ENCODE measurements around the gene ZNF23. TPM values are rescaled to one million over a fixed set of nuclear protein-coding genes. Genes with fewer than 3 reads are reported as not detected.

Gene ZNF23
- total and polyA plus RNA-seq, 3 donors from 2014 or later, result 10.9 to 16.3 (median 14.5) TPM

DNA sequence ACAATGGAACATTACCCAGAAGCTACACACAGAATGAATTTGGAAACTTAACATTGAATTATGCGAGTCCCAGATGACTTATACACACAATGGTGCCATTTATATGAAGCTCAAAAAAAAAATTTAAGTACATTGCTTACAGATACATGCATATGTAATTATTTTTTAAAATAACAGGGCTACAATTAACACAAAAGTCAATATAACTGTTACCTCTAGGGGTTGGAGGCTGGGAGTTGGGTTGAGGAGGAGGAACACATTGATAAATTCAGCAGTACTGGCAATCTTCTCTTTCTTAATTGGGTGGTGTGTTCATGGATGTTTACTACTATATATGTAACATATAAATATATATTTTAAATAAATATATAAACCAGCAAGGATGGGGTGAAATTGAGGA, 1.1 kb downstream of the ZNF23 start:
- no peak overlapping the region for H3K27ac ChIP-seq
- 66 to 76% methylated on average over 1 of the region's 1 CpG for WGBS, 2 donors

DNA sequence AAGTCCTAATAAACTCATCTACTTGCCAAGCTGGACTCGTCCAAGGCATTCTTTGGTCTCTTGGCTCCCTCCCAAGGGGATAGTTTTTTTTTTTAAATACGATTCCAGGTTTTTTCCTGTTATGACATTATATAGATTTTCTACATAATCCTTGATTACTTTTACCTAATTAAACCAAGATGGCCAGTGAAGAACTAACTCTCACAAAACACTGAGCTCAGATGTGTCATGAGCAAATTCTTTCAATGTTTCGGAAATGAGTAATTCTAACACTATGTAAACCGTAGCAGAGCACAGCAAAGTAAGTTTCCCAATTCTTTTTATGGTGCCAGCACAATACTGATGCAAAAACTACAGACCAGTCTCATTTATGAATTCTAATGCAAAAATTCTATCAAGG, 1.8 kb downstream of the ZNF23 start:
- no peaks in the 10 kb centered on the region for H3K36me3 ChIP-seq (ENCODE audit: low read depth, missing control alignments)
- intact Hi-C loops (cut with DNase I; ENCODE audit: low total_unique reads), result no loop called here
- no peak overlapping the region for H3K4me3 ChIP-seq
- no peaks in the 10 kb centered on the region for H3K9me3 ChIP-seq
- WGBS, 2 donors, result 67 to 78% methylated on average over 4 of the region's 4 CpGs
- TF ChIP-seq, protein P1, sequence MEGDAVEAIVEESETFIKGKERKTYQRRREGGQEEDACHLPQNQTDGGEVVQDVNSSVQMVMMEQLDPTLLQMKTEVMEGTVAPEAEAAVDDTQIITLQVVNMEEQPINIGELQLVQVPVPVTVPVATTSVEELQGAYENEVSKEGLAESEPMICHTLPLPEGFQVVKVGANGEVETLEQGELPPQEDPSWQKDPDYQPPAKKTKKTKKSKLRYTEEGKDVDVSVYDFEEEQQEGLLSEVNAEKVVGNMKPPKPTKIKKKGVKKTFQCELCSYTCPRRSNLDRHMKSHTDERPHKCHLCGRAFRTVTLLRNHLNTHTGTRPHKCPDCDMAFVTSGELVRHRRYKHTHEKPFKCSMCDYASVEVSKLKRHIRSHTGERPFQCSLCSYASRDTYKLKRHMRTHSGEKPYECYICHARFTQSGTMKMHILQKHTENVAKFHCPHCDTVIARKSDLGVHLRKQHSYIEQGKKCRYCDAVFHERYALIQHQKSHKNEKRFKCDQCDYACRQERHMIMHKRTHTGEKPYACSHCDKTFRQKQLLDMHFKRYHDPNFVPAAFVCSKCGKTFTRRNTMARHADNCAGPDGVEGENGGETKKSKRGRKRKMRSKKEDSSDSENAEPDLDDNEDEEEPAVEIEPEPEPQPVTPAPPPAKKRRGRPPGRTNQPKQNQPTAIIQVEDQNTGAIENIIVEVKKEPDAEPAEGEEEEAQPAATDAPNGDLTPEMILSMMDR (IDR thresholded peaks at IDR 0.05), result no peak
- TF ChIP-seq POLR2A (IDR thresholded peaks at IDR 0.05), result no peak
- H3K27me3 ChIP-seq, result no peaks in the 10 kb centered on the region
- no peak for DNase-seq
- no peak overlapping the region for H3K27ac ChIP-seq
- H3K4me1 ChIP-seq, result peaks cover 7% of the 10 kb centered on the region

More for the DNA sequence above, 1.1 kb downstream of the ZNF23 start:
- Histone ChIP-seq H3K27me3 (no peaks in the 10 kb centered on the region), H3K4me1 (peaks cover 7% of the 10 kb centered on the region), H3K9me3 (no peaks in the 10 kb centered on the region), H3K4me3 (no peak overlapping the region), H3K36me3 (ENCODE audit: low read depth, missing control alignments) (no peaks in the 10 kb centered on the region)
- no peak for TF ChIP-seq POLR2A (IDR thresholded peaks at IDR 0.05)
- TF ChIP-seq, protein P1 (IDR thresholded peaks at IDR 0.05), result no peak
- no peak for DNase-seq
- intact Hi-C loops (cut with DNase I; ENCODE audit: low total_unique reads), result no loop called here

DNA sequence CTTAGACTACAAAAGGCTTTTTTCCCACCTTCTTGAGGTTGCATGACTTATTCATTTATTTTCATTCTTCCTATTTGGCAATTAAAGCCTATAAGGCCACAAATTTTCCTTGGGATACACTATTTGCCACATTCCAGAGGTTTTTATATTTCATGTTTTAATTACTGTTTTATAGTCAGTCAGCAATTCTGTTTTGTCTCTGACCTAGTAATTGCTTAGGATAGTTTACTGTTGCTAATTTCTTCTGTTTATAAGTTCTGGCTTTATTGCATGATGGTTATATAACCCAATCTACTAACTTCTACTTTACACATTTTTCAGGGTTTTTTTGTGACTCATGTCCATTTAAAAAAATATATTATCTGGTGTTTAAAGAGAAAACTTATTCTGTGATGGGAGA, 2.5 kb downstream of the ZNF23 start:
- peaks cover 7% of the 10 kb centered on the region for H3K4me1 ChIP-seq
- H3K4me3 ChIP-seq, result no peak overlapping the region
- H3K27me3 ChIP-seq, result no peaks in the 10 kb centered on the region
- H3K9me3 ChIP-seq, result no peaks in the 10 kb centered on the region
- no peak for TF ChIP-seq POLR2A (IDR thresholded peaks at IDR 0.05)
- intact Hi-C loops (cut with DNase I; ENCODE audit: low total_unique reads), result no loop called here
- no peak for DNase-seq
- H3K36me3 ChIP-seq (ENCODE audit: low read depth, missing control alignments), result no peaks in the 10 kb centered on the region
- no peak overlapping the region for H3K27ac ChIP-seq

DNA sequence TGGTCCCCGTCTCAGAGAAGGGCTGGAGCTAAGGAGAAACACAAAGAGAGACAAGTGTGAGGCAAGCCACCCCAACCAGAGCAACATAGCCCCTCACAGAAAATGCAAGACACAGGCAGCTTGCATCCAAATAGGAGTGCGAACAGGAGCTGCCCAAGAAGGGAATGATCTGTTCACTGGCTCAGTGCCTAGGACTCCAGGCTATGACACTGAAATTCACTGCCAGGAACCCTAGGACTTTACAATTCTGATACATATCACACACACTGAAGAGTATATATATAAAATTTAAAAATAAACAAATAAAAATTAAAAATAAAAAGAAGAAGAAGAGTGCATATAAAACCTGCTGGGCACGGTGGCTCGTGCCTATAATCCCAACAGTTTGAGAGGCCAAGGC, 5.2 kb downstream of the ZNF23 start:
- no peak for TF ChIP-seq POLR2A (IDR thresholded peaks at IDR 0.05)
- TF ChIP-seq, protein P1 (IDR thresholded peaks at IDR 0.05), result no peak
- Histone ChIP-seq H3K27ac (no peak overlapping the region), H3K36me3 (ENCODE audit: low read depth, missing control alignments) (no peaks in the 10 kb centered on the region), H3K9me3 (no peaks in the 10 kb centered on the region), H3K27me3 (no peaks in the 10 kb centered on the region), H3K4me1 (peaks cover 7% of the 10 kb centered on the region), H3K4me3 (no peak overlapping the region)
- 93 to 94% methylated on average over 4 of the region's 4 CpGs for WGBS, 2 donors
- DNase-seq, result no peak
- intact Hi-C loops (cut with DNase I; ENCODE audit: low total_unique reads), result no loop called here

DNA sequence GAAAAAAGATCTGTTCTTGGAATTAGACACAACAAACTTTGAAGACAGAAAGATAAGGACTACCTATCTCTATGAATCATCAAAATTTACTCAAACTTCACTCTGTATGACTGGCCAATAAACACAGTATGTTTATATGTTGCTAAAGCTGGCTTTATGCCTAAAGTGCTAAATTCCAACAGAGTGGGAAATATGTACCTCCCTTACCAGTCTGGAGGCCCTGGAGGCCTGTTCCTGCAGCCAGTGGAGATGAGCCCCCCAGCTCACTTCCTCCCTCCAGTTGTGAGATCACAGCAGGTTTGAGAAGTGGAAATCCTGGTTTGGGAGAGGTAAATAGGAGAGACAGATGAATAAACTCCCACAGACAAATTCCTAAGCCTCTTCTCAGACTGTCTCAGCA, 9.0 kb downstream of the ZNF23 start:
- intact Hi-C loops (cut with DNase I; ENCODE audit: low total_unique reads), result no loop called here
- no peak for DNase-seq
- Histone ChIP-seq H3K27ac (no peak overlapping the region), H3K4me3 (no peak overlapping the region), H3K27me3 (no peaks in the 10 kb centered on the region), H3K4me1 (no peaks in the 10 kb centered on the region), H3K9me3 (peaks cover 5% of the 10 kb centered on the region), H3K36me3 (ENCODE audit: low read depth, missing control alignments) (no peaks in the 10 kb centered on the region)
- no peak for TF ChIP-seq POLR2A (IDR thresholded peaks at IDR 0.05)
- TF ChIP-seq, protein P1 (IDR thresholded peaks at IDR 0.05), result no peak

Data from testis (tissue), 3 donors.